Activated CD4-positive, CD25-positive, alpha-beta regulatory T cell treated with anti-CD3 and anti-CD28 coated beads, Interleukin-2, amount 50 U/mL, for 72 hours (primary cell): Measurements from ENCODE around the gene JOSD2.

Experiments used
- DNase-seq: peaks from one replicate; pipeline ENCODE4 v3.0.0; 2021

Gene JOSD2

DNA sequence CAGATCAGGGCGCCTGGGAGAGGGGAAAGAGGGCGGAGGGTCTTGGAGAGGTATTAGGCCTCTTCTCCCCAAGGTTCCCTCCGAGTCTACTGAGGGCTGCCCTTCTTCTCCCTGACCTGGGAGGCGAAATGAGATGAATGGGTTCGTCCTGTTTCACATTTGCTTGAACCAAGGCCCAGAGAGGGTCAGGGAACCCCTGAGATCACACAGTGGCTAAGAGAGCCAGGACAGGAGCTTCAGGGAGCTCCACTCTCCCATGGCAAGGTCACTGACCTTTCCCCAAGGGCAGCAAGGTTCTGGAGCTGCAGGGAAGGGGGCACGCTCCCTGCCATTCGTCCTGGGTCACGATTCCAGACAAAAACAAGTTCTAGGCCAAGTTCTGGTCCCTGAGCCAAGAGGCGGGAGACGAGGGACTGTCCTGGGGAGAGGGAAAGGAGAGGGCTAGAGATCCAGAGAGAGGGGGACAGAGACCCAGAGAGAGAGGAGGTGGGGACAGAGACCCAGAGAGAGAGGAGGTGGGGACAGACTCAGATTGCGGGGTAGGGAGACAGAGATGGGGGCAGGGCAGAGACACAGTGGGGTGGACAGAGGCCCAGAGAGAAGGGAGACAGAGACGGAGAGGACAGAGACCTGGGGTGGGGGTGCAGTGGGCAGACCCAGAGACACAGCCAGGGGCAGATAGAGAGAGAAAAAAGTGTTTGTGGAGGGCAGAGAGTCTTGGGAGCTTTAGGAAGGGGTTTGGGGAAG, 2.2 kb upstream of the JOSD2 start:
- DNase-seq, result no peak

DNA sequence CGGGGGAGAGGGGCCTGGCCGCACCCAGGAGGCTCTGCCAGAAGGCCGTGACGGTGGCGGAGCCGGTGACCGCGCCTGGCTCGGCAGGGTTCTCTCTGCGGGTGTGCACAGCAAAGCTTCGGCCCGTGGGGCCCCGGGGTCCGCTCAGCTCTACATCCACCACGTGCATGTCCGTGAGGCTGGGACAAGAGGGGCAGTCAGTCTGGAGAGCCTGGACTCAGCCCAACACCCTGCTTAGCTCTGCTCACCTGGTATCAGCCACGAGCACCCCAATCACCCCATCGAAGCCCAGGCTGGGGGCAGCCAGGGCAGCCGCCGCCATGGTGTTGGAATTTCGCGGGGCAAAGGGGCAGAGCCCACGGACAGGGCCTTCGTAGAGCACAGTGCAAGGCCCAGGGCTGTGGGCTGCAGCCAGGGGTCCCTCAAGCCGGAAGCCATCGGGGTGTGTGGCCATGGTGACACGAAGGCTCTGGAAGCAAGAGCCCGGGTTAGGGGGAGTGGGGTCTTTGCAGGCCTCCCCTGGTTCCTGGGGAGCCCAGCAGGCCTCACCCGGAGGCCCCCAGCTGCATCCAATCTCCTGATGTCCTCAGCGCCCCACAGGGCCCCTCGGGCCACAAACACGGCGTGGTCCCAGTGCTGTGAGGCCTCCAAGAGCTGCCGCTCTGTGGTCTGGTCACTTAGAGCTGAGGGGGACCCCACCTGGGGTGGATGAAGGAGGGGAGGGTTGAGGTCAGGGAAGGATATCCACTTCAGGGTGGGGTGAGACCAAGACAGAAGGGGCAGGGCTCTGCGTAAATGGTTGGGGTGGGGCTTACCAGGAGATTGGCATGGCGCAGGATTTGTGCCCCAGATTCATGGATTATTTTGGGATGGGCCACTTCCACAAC, 1.4 kb upstream of the JOSD2 start:
- DNase-seq, result no peak

DNA sequence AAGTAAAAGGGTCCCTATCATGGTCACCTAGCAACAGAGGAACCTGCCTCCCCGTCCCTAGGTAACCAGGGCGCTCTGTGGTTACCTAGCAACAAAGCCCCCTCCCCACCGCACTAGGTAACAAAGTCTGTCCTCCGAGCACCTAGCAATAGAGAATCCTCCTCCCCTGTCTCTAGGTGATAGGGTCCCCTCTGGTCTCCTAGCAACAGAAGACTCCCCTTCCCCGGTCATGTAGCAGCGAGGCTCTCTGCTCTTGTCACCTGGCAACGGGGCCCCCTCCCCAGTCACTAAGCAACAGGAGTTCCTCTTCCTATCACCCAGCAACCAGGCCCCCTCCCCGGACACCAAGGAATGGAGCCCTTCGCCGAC, 307 bp downstream of the JOSD2 start:
- no peak for DNase-seq

DNA sequence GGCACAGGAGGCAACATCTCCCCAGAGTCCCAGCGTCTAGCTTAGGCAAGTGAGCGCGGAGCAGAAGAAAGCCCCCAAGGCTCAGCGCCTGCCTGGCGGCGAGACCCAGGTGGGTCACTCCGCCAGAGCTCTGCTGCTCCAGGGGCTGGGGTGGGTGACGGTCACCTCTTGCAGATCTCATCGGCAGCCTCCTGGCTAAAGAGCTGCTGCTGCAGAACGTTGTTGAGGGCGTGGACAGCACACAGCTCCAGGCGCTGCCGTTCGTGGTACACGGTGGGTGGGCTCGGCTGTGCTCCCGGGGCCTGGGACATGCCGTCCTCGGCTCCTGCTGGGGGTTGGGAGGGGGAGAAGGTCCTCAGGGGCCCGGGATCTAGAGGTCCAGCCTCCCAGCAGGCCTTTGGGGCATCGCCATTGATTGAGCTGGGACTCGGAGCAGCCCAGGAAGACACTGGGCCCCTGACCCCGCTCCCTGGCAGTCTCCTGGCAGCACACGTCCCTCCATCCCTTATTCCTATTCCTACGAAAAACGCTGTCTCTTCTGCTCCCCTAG, 795 bp downstream of the JOSD2 start:
- no peak for DNase-seq

DNA sequence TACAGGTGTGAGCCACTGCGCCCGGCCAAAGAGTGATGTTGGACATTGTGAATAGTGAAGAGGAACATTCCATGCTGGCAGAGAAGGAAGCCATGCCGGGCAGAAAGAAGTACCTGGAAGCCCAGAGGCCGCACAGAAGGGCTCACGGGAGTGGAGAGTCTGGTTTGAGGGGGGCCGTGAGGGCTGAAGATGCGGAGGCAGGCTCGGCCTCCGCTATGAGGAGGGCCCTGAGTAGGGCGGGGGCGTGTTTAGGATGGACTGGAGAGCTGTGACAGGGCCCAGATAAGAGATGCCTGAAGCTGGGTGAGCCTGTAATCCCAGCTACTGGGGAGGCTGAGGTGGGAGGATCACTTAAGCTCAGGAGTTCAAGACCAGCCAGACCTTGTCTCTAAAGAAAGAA, 1.6 kb downstream of the JOSD2 start:
- DNase-seq, result no peak

DNA sequence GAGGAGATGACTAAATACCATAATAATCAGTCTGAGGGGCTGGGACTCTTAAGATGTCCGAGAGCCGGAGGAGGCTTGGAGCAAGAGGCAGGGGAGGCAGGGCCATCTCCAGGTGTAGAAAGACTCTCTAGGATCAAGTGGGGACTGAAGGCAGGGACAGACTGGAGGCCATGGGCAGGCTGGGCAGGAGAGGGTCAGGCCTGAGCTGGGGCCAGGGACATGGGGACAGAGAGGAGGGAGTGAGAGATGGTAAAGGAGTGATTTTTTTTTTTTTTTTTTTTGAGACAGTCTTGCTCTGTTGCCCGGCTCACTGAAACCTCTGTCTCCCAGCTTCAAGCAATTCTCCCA, 2.2 kb downstream of the JOSD2 start:
- DNase-seq, result no peak

DNA sequence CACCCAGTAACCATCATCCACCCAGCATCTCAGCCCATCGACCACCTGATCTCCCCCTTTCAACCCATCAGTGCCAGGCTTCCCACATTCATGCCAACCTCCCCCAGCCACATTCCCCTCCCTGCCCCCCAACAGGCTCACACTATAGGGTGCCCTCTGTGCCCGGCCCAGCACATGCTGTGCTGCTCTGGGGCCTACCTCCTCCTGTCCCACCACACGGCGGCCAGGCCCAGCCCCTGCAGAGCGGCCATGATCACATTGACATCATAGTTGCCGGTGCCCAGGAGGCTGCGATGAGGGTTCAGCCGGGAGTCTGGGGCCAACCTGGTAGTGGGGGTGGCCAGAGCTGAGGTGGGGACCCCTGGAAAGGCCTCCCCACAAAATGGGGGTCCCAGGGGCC, 3.6 kb downstream of the JOSD2 start:
- DNase-seq, result no peak

DNA sequence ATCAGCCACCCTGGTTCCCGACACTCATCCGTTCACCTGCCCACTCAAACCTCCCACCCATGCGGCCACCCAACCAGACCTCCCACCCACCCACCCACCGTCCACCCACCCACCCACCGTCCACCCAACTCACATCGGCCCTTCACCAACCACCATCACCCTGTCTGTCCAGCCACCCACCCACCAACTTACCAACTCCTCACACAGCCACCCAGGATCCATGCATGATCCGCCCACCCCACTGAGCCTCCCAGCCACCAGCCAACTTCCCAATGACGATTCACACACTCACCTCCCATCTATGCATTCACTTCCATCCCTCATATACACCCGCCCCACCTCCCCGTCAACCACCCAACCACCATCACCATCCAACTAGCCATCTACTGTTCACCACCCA, 4.3 kb downstream of the JOSD2 start:
- DNase-seq, result no peak

DNA sequence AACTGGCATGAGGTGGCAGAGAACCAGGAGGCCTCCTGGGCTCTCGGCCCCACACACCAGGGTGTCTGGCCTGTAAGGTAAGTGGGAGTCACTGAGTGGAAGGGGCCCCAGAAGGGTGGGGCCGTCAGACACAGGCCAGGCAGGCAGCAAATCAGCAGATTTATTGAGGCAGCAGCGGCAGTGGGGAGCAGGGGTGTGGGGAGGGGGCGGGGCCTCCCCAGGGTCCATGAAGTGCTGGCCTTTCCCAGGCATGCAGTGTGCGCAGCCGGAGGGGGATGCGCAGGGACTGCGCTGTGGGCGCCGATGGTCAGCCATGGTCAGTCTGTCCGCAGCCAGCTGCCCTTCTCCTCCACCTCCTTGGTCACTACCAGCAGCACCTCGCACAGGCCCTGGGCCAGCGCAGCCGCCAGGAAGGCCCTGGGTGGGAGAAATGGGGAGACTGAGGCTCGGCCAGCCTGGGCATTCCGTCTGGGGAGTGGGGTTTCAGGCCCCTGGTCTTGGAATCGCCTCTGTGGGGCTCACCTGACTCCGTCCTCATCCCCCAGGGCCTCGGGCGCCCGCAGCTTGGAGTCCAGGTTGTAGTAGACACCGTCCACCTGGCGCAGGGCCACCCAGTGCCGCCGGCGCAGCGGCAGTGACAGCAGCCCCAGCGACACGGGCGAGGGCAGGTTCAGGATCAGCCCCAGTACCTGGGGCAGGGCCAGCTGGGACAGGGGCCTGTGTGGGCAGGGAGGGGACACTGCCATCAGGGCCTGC, 5.0 kb downstream of the JOSD2 start:
- DNase-seq, result no peak

DNA sequence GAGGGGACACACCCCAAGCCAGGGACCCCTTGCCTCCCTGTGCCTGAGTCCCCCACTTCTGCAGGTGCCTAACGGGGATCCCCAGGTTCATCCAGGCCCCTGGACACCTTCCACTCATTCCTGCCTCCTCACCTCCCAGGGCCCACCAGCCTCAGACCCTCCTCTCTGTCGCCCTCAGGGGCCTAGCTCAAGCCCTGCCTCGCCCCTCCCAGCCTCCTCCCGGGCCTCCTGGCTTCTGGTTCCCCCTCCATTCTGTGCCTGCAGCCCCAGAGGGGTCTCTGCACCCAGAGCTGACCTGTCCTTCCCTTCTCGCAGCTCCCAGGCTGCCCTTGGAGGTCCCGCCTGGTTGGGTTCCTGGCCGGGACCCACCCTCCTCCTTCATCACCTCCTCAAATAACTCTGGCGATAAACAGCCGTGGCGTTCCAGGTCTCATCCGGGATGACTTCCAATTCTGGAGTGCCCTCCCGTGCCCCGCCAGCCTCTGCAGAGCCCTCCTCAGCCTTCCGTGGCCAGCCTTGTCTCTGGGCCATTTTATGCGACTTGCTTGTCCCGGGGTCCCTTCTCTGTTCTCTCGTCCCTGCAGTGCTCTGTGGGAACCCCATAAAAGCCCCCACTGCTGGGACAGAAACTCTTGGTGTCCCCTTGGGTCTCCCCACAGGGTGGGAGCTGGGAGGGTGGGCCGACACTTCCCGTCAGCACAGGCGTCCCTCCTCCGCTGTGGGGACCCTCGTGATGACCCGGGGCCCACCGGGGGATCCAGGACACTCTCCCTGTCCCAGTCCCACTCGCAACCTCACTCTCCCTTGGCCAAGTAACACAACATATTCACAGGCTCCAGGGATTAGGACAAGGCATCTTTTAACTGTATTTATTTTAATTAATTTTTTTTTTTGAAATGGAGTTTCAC, 9.2 kb downstream of the JOSD2 start:
- no peak for DNase-seq

DNA sequence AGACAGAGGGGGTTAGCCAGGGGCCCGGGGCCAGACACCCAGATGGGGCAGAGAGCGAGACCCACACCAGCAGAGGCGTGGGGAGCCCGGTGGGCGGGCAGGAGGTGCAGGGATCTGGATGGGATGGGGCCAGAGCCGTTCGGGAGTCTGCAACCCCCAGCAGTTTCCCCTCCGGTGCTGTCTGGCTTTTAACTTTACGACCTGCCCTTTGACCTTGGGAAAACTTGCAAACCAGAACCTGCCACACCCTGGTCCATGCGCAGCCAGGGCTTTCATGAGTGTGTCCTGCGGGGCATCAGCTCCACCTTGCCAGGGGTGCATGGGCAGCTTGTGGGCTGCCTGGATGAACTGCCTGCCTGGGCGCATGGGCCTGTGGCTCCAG, 9.8 kb downstream of the JOSD2 start:
- DNase-seq, result no peak

DNA sequence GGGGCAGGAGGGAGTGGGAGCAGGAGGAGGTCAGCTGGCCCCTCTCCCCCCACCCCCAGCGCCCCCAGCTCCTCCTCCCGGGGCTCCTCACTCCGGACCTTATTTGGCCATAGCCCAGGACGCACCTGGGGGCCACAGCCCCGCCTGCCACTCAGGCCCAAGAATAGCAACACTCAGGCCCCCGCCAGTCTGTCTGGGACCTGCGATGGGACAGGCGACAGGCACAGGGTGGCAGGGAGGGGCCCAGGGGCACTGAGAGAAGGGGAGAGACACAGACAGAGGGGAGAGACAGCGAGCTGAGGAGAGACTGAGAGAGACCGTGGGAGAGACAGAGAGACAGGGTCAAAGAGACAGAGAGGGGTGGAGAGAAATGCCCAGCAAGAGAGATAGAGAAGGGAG, 10.2 kb downstream of the JOSD2 start:
- no peak for DNase-seq

DNA sequence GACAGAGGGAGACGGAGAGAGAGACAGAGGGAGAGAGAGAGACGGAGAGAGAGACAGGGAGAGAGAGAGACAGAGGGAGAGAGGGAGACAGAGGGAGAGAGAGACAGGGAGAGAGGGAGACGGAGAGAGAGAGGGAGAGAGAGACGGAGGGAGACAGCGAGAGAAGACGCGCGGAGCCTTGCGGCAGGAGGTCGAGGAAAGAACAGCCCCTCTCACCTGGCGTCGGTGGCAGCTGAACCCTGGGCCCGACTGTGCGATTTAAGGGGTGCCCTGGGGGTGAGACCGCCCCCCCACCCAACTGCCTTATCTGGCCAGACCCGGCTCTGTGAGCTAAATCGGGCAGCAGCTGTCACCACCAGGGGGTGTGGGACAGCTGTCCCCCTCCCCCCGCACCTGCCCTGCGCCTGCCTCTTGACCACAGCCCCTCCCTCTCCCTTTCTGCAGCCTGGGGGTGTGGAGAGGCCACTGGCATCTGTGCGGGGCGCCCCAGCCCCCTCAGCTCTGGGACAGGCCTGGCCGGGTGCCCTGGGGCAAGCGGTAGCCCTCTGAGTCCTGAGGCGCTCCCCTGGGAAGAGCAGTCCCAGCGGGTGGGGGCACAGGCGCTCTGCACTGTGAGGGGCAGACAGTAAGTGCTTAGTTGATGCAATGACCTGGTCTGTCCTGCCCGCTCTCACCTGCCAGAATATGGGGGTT, 10.8 kb downstream of the JOSD2 start:
- DNase-seq, result no peak

DNA sequence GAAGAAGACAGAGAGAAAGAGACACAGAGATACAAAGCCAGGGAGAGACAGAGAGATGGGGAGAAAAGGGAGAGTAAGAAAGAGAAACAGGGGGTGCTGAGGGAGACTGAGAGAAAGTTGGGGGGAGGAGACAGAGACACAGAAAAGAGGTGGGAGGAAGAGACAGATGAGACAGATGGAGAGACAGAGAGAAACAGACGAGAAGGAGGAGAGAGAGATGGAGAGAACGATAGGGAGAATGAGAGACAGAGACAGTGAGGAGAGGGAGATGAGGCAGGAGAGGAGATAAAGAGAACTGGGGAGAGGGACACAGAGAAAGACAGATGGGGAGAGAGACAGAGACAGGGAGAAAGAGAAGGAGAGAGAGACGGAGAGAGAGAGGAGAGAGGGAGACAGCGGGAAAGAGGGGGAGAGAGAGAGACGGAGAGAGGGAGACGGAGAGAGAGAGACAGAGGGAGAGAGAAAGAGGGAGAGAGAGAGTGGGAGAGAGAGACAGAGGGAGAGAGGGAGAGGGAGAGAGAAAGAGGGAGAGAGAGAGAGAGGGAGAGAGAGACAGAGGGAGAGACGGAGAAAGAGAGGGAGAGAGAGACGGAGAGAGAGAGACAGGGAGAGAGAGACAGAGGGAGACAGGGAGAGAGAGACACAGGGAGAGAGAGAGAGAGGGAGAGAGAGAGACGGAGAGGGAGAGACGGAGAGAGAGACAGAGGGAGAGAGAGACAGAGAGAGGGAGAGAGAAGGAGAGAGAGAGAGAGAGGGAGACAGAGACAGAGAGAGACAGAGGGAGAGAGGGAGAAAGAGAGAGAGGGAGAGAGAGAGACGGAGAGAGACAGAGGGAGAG, 12.6 kb downstream of the JOSD2 start:
- DNase-seq, result no peak

DNA sequence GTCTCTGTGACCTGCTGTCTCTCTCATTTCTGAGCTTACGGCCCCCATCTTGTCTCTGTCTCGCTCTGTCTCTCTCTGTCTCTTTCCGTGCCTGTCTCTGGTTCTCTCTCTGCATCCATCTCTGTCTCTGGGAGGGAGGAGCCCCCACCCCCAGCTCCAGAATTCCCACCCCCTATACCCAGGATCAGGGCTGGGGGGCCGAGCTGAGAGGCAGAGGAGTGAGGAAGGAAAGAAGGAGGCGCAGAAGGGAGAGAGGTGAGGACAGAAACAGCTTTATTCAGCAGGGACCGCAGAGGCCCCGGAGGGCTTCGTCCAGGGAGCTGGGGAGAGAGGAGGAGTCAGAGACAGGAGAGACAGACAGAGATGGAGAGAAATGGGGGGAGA, 14.0 kb downstream of the JOSD2 start:
- DNase-seq, result no peak

DNA sequence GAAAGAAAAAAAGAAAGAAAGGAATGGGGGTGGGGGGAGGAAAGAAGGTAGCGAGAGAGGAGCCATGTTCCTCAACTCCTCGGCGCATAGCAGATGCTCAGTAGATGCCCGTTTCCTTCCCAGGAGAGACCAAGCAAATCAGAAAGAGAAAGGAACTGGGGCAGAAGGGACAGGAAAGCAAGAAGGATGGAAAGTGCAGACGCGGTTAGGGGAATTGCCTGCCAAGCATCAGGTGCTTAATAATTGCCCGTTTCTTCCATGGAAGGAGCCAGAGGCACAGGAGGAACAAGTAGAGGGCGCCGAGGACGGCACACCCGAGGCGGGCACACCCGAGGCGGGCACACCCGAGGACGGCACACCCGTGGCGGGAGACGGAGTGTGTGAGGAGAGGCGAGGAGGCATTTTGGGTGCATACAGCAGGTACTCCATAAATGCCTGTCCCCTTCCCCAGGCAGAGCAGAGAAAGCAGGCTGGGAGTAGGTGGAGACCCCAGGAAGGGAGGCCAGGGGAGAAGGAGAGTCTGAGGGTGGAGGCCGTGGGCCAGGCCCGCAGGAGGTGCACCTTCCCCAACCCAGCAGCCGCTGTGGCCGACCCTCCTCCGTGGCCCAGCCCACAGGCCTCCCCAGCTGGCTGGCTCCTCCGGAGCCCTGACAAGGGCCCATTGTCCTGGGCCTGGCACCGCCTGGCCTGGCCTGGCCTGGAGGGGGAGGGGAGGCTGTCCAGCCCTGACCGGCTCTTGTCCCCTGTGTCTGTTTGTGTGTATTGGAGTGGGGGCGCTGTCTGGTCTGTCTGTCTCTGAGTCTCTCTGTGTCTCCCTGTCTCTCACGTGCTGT, 14.6 kb downstream of the JOSD2 start:
- DNase-seq, result no peak

DNA sequence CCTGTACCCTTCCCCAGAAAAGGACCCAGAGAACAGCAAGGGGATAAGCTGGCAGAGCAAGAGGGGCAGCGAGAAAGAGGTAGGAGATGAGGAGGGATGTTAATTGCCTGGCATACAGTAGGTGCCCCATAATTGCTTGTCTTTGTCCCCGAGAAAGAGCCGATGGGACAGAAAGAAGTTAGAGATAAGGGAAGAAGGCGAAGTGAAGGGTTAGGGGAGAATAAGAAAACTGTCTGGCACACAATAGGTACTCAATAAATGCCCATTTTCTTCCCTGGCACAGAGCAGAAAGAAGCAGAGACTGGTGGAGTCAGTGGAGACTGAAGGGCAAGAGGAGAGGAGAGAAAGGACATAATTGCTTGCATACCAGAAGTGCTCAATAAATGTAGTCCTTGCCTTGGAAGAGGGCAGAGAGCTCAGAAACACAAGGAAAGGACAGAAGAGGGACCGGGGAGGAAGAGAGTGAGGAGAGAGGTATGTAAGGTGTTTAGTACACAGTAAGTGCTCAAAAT, 15.9 kb downstream of the JOSD2 start:
- DNase-seq, result no peak

DNA sequence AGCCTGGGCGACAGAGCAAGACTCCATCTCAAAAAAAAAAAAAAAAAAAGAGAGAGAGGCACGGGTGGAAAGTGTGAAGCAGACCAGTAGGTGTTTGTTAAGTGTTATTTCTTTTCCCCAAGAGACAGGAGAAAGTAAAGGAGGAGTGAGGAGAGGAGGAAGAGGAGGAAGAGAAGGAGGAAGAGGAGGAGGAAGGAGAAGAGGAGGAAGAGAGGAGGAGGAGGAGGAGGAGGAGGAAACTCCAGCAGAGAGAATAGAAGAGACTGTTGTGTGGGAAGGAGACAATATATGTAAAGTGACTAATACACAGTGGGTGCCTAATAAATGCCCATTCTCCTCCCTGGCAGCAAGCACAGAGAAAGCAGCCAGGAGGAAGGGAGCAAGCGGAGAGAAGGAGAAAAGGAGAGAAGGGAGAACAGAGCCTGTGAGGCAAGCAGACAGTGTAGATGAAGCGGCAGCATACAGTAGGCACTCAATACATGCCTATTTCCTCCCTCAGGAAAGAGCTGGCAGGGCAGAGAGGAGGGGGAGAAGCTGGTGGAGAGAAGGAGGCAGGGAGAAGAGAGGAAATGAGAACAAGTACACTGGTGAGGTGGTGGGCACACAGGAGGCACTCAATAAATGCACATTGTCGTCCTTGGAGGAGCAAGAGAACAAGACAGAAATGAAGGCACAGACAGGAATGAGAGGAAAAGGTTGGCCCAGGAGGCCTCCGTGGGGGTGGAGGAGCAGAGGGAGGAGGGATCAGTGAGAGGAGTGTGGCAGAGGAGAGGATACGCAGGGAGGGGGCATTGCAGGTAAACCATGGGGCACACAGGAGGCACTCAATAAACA, 16.6 kb downstream of the JOSD2 start:
- DNase-seq, result no peak

DNA sequence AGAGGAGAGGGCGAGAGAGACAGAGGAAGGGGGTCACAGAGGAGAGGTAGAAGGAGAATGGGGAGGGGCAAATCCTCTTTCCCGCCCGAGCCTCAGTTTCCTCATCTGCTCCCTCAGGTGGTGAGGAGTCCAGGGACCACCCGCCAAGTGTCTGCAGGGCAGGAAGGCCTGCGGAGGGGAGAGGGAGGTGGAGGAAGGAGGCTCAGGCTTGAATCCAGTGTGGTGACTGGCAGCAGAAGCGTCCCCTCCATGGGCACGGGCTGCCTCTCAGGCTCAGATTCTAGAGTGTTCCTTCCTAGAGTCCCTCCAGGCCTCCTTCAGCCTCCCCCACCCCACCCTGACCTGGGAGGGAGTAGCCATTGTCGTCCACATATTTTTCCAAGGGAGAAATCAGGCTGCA, 17.8 kb downstream of the JOSD2 start:
- DNase-seq, result no peak
